SK-N-MC (cell line): ENCODE results near the gene SLC9C1.

Experiments used
- EZH2 ChIP-seq: fragments of 200-600 bp; sonication (generic); IDR thresholded peaks from one replicate; pipeline ENCODE4 v1.6.1; 2017; ENCODE audit warnings: antibody characterized with exemption
- FOXP2 ChIP-seq: optimal IDR thresholded peaks from 2 replicates; pipeline ENCODE3; 2011; ENCODE audit warnings: mild to moderate bottlenecking, moderate library complexity; ENCODE audit not compliant: insufficient read depth; ENCODE audit errors: extremely low read length, control extremely low read depth
- POLR2AphosphoS5 ChIP-seq: IDR thresholded peaks from 2 replicates; pipeline ENCODE4 v1.6.1; 2012; ENCODE audit warnings: mild to moderate bottlenecking, low read depth, low read length, borderline replicate concordance

- no peak for TF ChIP-seq POLR2AphosphoS5
- TF ChIP-seq EZH2: no peak
- TF ChIP-seq FOXP2: no peak
Measured at GRCh38 chr3:112293368-112294321, at the start of gene SLC9C1.
